ENCODE measurements around the gene SLC25A19.

The SLC25A19 gene

GRCh38 chr17:75239778-75240393, 49.3 kb downstream of the SLC25A19 start:
- DNase-seq: no peak

- no peak for DNase-seq
Measured at GRCh38 chr17:75239214-75239613, 50.0 kb downstream of the SLC25A19 start.

GRCh38 chr17:75238684-75239191, 50.5 kb downstream of the SLC25A19 start:
- peak; percentile 62 for DNase-seq

GRCh38 chr17:75238020-75238580, 51.1 kb downstream of the SLC25A19 start:
- DNase-seq: no peak

- no peak for DNase-seq
Measured at GRCh38 chr17:75237100-75238014, 51.9 kb downstream of the SLC25A19 start.

DNA sequence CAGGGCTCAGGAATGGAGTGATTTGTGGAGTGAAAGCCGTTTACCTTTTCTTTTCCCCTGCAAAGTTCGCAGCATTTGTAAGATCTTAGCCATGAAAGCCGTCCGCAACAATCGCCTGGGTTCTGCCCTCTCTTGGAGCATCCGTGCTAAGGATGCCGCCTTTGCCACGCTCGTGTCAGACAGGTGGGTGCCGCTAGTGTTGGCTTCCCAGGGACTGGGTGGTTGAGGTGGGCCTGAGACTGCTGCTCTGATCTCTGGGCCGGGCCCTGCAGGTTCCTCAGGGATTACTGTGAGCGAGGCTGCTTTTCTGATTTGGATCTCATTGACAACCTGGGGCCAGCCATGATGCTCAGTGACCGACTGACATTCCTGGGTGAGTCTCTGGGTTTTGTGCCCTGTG, 56.4 kb downstream of the SLC25A19 start:
- DNase-seq: no peak

GRCh38 chr17:75231741-75232464, 57.3 kb downstream of the SLC25A19 start:
- DNase-seq: no peak

DNA sequence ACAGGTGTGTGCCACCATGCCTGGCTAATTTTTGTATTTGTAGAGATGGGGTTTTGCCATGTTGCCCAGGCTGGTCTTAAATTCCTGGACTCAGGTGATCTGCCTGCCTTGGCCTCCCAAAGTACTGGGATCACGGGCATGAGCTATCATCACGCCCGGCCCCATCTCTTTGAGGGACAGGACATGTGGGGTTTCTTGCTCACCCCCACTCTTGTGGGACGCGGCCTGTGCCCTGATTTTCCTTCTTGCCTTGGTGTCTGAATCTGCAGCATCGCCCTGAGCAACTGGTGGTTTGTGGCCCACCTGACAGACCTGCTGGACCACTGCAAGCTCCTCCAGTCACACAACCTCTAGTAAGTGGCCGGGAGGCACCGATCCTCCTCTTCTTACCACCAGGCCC, 58.2 kb downstream of the SLC25A19 start:
- no peak for DNase-seq

DNA sequence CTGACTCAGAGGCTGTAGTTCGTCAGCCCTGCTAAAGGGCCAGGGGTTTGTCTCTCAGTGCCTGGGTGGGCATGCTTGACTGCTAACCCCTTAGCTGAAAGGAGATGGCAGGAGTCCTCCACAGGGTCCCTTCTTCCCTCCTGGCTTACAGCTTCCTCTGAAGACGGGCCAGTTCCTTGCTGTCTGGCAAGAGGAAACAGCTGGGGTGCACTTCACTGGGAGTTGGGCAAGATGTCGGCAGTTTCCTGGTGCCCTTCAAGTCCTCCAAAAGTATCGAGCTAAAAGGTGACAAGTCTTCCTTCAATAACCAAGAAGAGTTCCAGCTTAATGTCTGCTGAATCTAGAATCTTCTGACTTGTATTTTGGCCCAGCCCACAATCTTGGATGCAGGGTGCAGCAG, 60.4 kb downstream of the SLC25A19 start:
- no peak for DNase-seq

- DNase-seq: no peak
Measured at GRCh38 chr17:75228305-75228704, 60.9 kb downstream of the SLC25A19 start.

DNA sequence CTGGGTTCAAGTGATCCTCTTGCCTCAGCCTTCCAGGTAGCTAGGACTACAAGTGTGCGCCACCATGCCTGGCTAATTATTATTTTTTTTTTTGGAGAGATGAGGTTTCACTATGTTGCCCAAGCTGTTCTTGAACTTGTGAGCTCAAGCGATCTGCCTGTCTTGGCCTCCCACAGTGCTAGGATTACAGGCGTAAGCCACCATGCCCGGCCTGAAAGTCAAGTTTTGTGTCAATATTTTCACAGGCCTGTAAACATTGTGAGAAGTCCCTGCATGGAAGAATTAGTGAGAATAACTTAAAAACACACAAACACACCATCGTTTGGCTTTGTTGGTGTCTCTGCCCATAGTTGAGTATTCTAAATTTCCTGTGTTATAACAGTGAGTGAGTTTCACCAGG, 61.5 kb downstream of the SLC25A19 start:
- no peak for DNase-seq

GRCh38 chr17:75225016-75225415, 64.2 kb downstream of the SLC25A19 start:
- DNase-seq: no peak

All from NCI-H1436 (cell line).